Measurements from ENCODE around the gene NKX6-2. TPM values are rescaled to one million over a fixed set of nuclear protein-coding genes. Genes with fewer than 3 reads are reported as not detected.

The NKX6-2 gene
- total and polyA plus RNA-seq, 10 of the 15 experiments (the other 5 are each of a cell fraction or from before 2014, with no cell fraction given): 0.45 to 1.8 TPM; not detected in 8

DNA sequence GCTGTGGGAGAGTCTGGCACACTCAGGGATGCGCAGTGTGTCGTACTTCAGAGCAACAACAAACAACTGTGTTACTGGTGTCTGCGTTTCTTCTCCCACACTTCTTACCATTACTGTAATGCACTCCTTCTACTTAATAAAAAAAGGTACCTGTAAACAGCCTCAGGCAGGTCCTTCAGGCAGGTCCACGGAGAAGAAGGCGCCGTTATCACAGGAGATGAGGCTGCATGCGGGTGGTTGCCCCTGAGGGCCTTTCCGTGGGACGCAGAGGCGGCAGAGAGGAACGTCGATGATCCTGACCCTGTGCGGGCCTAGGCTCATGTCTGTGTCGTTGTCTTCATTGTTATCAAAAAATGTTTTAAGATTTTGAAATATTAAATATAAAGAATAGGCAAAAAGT is 29.4 kb downstream of the NKX6-2 start:
- Histone ChIP-seq H3K4me3 (no peak overlapping the region), H3K36me3 (ENCODE audit: control insufficient read depth in 2 of 2, insufficient read depth in 2 of 2, low read length in 1 of 2) (no peaks in the 10 kb centered on the region; a peak in 3 of 4 replicates), H3K4me1 (ENCODE audit: control insufficient read depth, insufficient read depth, low read length) (no peaks in the 10 kb centered on the region), H3K27me3 (replicated peaks in 1 of 2; ENCODE audit: control insufficient read depth in 2 of 2, insufficient read depth in 2 of 2, low read length in 1 of 2) (no peaks in the 10 kb centered on the region), H3K9ac (ENCODE audit: control insufficient read depth, insufficient read depth, low read length) (no peak overlapping the region), H4K20me1 (ENCODE audit: control insufficient read depth, insufficient read depth) (no peaks in the 10 kb centered on the region), H3K27ac (ENCODE audit: control insufficient read depth, insufficient read depth) (no peak overlapping the region), H2AFZ (ENCODE audit: control insufficient read depth, low read depth, low read length) (no peak overlapping the region), H3K9me3 (replicated peaks; ENCODE audit: control insufficient read depth, insufficient read depth, low read length) (peaks cover 2% of the 10 kb centered on the region; the same call in 2 of the 3 replicates), H3K79me2 (ENCODE audit: control insufficient read depth, insufficient read depth, low read length) (no peaks in the 10 kb centered on the region), H3K4me2 (ENCODE audit: control insufficient read depth, insufficient read depth) (no peak overlapping the region)
- DNase-seq (ENCODE audit: low read depth, low spot score) (no peak), ATAC-seq (no peak), FAIRE-seq (no peak)
- POLR2A ChIA-PET: no interaction called here
- intact Hi-C loops (cut with micrococcal nuclease; ENCODE audit: unreplicated experiment) (no loop called here), in situ Hi-C loops (cut with MboI) (no loop called here)
- over 99% methylated on average over 14 of the region's 14 CpGs for WGBS (ENCODE audit: insufficient coverage, insufficient replicate concordance, low lambda C conversion rate, missing lambda C conversion rate)
- TF ChIP-seq CEBPB (IDR thresholded peaks at IDR 0.05; ENCODE audit: borderline replicate concordance in 1 of 2, low read depth in 2 of 2, low read length in 2 of 2) (no peak), HDAC2 (IDR thresholded peaks at IDR 0.05) (no peak), CREB1 (IDR thresholded peaks at IDR 0.05; ENCODE audit: low read depth) (no peak), CUX1 (IDR thresholded peaks at IDR 0.05; ENCODE audit: insufficient replicate concordance, low read depth, low read length) (no peak), LARP7 (IDR thresholded peaks at IDR 0.05) (no peak), RCOR1 (conservative IDR thresholded peaks at IDR 0.05; ENCODE audit: low read depth, low read length) (no peak), HDGF (IDR thresholded peaks at IDR 0.05) (no peak), KLF5 (IDR thresholded peaks at IDR 0.05; ENCODE audit: partially characterized antibody) (no peak), RELA (IDR thresholded peaks at IDR 0.05; ENCODE audit: borderline replicate concordance, partially characterized antibody) (no peak), BHLHE40 (IDR thresholded peaks at IDR 0.05; ENCODE audit: borderline replicate concordance in 1 of 2, low read depth in 2 of 2, low read length in 1 of 2) (no peak), ZNF217 (IDR thresholded peaks at IDR 0.05) (no peak)
- TF ChIP-seq, protein P1, sequence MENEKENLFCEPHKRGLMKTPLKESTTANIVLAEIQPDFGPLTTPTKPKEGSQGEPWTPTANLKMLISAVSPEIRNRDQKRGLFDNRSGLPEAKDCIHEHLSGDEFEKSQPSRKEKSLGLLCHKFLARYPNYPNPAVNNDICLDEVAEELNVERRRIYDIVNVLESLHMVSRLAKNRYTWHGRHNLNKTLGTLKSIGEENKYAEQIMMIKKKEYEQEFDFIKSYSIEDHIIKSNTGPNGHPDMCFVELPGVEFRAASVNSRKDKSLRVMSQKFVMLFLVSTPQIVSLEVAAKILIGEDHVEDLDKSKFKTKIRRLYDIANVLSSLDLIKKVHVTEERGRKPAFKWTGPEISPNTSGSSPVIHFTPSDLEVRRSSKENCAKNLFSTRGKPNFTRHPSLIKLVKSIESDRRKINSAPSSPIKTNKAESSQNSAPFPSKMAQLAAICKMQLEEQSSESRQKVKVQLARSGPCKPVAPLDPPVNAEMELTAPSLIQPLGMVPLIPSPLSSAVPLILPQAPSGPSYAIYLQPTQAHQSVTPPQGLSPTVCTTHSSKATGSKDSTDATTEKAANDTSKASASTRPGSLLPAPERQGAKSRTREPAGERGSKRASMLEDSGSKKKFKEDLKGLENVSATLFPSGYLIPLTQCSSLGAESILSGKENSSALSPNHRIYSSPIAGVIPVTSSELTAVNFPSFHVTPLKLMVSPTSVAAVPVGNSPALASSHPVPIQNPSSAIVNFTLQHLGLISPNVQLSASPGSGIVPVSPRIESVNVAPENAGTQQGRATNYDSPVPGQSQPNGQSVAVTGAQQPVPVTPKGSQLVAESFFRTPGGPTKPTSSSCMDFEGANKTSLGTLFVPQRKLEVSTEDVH (IDR thresholded peaks at IDR 0.05; ENCODE audit: low read depth, partially characterized antibody): no peak
- TF ChIP-seq, protein P2, sequence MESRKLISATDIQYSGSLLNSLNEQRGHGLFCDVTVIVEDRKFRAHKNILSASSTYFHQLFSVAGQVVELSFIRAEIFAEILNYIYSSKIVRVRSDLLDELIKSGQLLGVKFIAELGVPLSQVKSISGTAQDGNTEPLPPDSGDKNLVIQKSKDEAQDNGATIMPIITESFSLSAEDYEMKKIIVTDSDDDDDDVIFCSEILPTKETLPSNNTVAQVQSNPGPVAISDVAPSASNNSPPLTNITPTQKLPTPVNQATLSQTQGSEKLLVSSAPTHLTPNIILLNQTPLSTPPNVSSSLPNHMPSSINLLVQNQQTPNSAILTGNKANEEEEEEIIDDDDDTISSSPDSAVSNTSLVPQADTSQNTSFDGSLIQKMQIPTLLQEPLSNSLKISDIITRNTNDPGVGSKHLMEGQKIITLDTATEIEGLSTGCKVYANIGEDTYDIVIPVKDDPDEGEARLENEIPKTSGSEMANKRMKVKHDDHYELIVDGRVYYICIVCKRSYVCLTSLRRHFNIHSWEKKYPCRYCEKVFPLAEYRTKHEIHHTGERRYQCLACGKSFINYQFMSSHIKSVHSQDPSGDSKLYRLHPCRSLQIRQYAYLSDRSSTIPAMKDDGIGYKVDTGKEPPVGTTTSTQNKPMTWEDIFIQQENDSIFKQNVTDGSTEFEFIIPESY (IDR thresholded peaks at IDR 0.05): no peak
- BruUV-seq (replicated peaks): no TSS peak
- CTCF ChIA-PET: no interaction called here
- RAD21 ChIA-PET (ENCODE audit: unreplicated experiment): no interaction called here
- SMC1A ChIA-PET (ENCODE audit: uncharacterized antibody, unreplicated experiment): no interaction called here

Measured in GM12878 (cell line).